Measurements from ENCODE around the gene ACTN4.
"Not testable (repeated sequence)": the region's sequence is repeated elsewhere in the genome, so short reads cannot be mapped to it uniquely, and the experiment has no call there.

Gene ACTN4

GRCh38 chr19:38759590-38760003, 112.1 kb downstream of the ACTN4 start:
- H3K4me3 ChIP-seq: no peak overlapping the region
- H3K9ac ChIP-seq: no peak overlapping the region
- no peak overlapping the region for H3K27ac ChIP-seq
- no peak overlapping the region for H3K4me2 ChIP-seq
- H3K27me3 ChIP-seq: no peaks in the 10 kb centered on the region
- peaks cover 0 to 12% (median 7%) of the 10 kb centered on the region in 10 experiments; a peak in 7 of 20 replicates for H3K4me1 ChIP-seq
- no peaks in the 10 kb centered on the region for H3K36me3 ChIP-seq
- H3K9me3 ChIP-seq (replicated peaks in 1 of 11): 0 out of 22 replicates have a peak, but pooled peaks cover 0 to 4% (median 0%) of the 10 kb centered on the region in 11 experiments
- no peak for TF ChIP-seq Cebpa-rat (IDR thresholded peaks at IDR 0.05)
- H4K20me1 ChIP-seq: no peaks in the 10 kb centered on the region

GRCh38 chr19:38760805-38761517, 113.5 kb downstream of the ACTN4 start:
- not testable (repeated sequence) for H4K20me1 ChIP-seq; H3K36me3 ChIP-seq; H3K4me3 ChIP-seq; H3K9me3 ChIP-seq (replicated peaks in 1 of 11); H3K27ac ChIP-seq; H3K27me3 ChIP-seq; H3K9ac ChIP-seq; H3K4me2 ChIP-seq
- H3K4me1 ChIP-seq: peaks cover 0 to 12% (median 7%) of the 10 kb centered on the region in 10 experiments; a peak in 7 of 20 replicates

GRCh38 chr19:38761884-38762389, 114.5 kb downstream of the ACTN4 start:
- H3K9me3 ChIP-seq (replicated peaks in 1 of 11); H3K4me2 ChIP-seq; H3K27ac ChIP-seq; H3K36me3 ChIP-seq; H3K4me3 ChIP-seq; H3K9ac ChIP-seq; H3K27me3 ChIP-seq; H4K20me1 ChIP-seq: not testable (repeated sequence)
- H3K4me1 ChIP-seq: peaks cover 0 to 12% (median 7%) of the 10 kb centered on the region in 10 experiments; a peak in 7 of 20 replicates

GRCh38 chr19:38763795-38764220, 116.4 kb downstream of the ACTN4 start:
- peaks cover 0 to 15% (median 7%) of the 10 kb centered on the region in 10 experiments; a peak in 10 of 20 replicates for H3K4me1 ChIP-seq
- H3K27ac ChIP-seq: no peak overlapping the region
- no peaks in the 10 kb centered on the region for H3K36me3 ChIP-seq
- H3K4me2 ChIP-seq: no peak overlapping the region
- no peaks in the 10 kb centered on the region for H3K27me3 ChIP-seq
- TF ChIP-seq Cebpa-rat (IDR thresholded peaks at IDR 0.05): no peak
- H3K9me3 ChIP-seq (replicated peaks in 1 of 11): peaks cover 0 to 10% (median 0%) of the 10 kb centered on the region in 11 experiments; a peak in 2 of 22 replicates
- no peak overlapping the region for H3K4me3 ChIP-seq
- no peaks in the 10 kb centered on the region for H4K20me1 ChIP-seq
- no peak overlapping the region for H3K9ac ChIP-seq

- peaks cover 0 to 4% (median 0%) of the 10 kb centered on the region in 11 experiments; a peak in 3 of 22 replicates for H3K27me3 ChIP-seq
- H3K4me3 ChIP-seq: no peak overlapping the region
- TF ChIP-seq Cebpa-rat (IDR thresholded peaks at IDR 0.05): no peak
- no peak overlapping the region for H3K4me2 ChIP-seq
- no peaks in the 10 kb centered on the region for H4K20me1 ChIP-seq
- no peaks in the 10 kb centered on the region for H3K36me3 ChIP-seq
- H3K4me1 ChIP-seq: peaks cover 7 to 28% (median 18%) of the 10 kb centered on the region in 10 experiments; a peak in 19 of 20 replicates
- H3K9ac ChIP-seq: no peak overlapping the region
- peaks cover 0 to 10% (median 0%) of the 10 kb centered on the region in 11 experiments; a peak in 2 of 22 replicates for H3K9me3 ChIP-seq (replicated peaks in 1 of 11)
- no peak overlapping the region for H3K27ac ChIP-seq
Observed at GRCh38 chr19:38765214-38765613, 117.8 kb downstream of the ACTN4 start.

- TF ChIP-seq Cebpa-rat (IDR thresholded peaks at IDR 0.05): no peak
- H3K27ac ChIP-seq: no peak overlapping the region
- peaks cover 0 to 4% (median 0%) of the 10 kb centered on the region in 11 experiments; a peak in 3 of 22 replicates for H3K27me3 ChIP-seq
Observed at GRCh38 chr19:38766276-38767047, 119.0 kb downstream of the ACTN4 start.

GRCh38 chr19:38769635-38770211, 122.3 kb downstream of the ACTN4 start:
- Histone ChIP-seq H3K4me3 (peak overlapping the region; percentile 21 to 64 (median 50)), H3K4me1 (peaks cover 7 to 18% (median 13%) of the 10 kb centered on the region in 10 experiments; a peak in 19 of 20 replicates), H4K20me1 (no peaks in the 10 kb centered on the region), H3K9ac (peak overlapping the region; percentile 74 to 86 (median 80)), H3K36me3 (no peaks in the 10 kb centered on the region), H3K27ac (peak overlapping the region; percentile 58 to 94 (median 87); a peak in 21 of 22 replicates), H3K9me3 (replicated peaks in 1 of 11) (peaks cover 0 to 10% (median 0%) of the 10 kb centered on the region in 11 experiments; a peak in 2 of 22 replicates), H3K4me2 (peak overlapping the region; percentile 63 to 91 (median 79)), H3K27me3 (peaks cover 0 to 4% (median 0%) of the 10 kb centered on the region in 11 experiments; a peak in 3 of 22 replicates)
- TF ChIP-seq Cebpa-rat (IDR thresholded peaks at IDR 0.05): no peak

More at GRCh38 chr19:38766276-38767047, 119.0 kb downstream of the ACTN4 start:
- Histone ChIP-seq H3K36me3 (no peaks in the 10 kb centered on the region), H4K20me1 (no peaks in the 10 kb centered on the region), H3K4me3 (no peak overlapping the region), H3K9ac (no peak overlapping the region), H3K4me1 (peaks cover 7 to 24% (median 18%) of the 10 kb centered on the region in 10 experiments; a peak in 19 of 20 replicates), H3K4me2 (no peak overlapping the region), H3K9me3 (replicated peaks in 1 of 11) (peaks cover 0 to 10% (median 0%) of the 10 kb centered on the region in 11 experiments; a peak in 2 of 22 replicates)

GRCh38 chr19:38770228-38770948, 122.9 kb downstream of the ACTN4 start:
- peak overlapping the region; percentile 74 to 86 (median 80); a peak in 18 of 22 replicates for H3K9ac ChIP-seq
- peak overlapping the region in 9 of 10 experiments; percentile 21 to 64 (median 49); a peak in 14 of 20 replicates for H3K4me3 ChIP-seq
- peak overlapping the region; percentile 63 to 91 (median 79) for H3K4me2 ChIP-seq

GRCh38 chr19:38770949-38771275, 123.5 kb downstream of the ACTN4 start:
- not testable (repeated sequence) for H3K9me3 ChIP-seq (replicated peaks in 1 of 11); H4K20me1 ChIP-seq

More at GRCh38 chr19:38770228-38770948, 122.9 kb downstream of the ACTN4 start:
- Histone ChIP-seq H3K4me1 (peaks cover 7 to 18% (median 13%) of the 10 kb centered on the region in 10 experiments; a peak in 19 of 20 replicates), H3K27ac (peak overlapping the region in 10 of 11 experiments; percentile 83 to 94 (median 88); a peak in 21 of 22 replicates)
- not testable (repeated sequence) for H3K36me3 ChIP-seq; H3K9me3 ChIP-seq (replicated peaks in 1 of 11); H3K27me3 ChIP-seq; H4K20me1 ChIP-seq

GRCh38 chr19:38771569-38771968, 124.1 kb downstream of the ACTN4 start:
- not testable (repeated sequence) for H3K4me3 ChIP-seq; H3K27me3 ChIP-seq; H3K36me3 ChIP-seq; H3K9me3 ChIP-seq (replicated peaks in 1 of 11); H3K4me2 ChIP-seq; H4K20me1 ChIP-seq; H3K9ac ChIP-seq; H3K27ac ChIP-seq
- H3K4me1 ChIP-seq: peaks cover 7 to 18% (median 13%) of the 10 kb centered on the region in 10 experiments; a peak in 19 of 20 replicates

More at GRCh38 chr19:38770949-38771275, 123.5 kb downstream of the ACTN4 start:
- not testable (repeated sequence) for H3K4me3 ChIP-seq, H3K4me2 ChIP-seq, H3K27me3 ChIP-seq, H3K36me3 ChIP-seq, H3K9ac ChIP-seq, H3K27ac ChIP-seq
- H3K4me1 ChIP-seq: peaks cover 7 to 18% (median 13%) of the 10 kb centered on the region in 10 experiments; a peak in 19 of 20 replicates

All from BLaER1 treated with 17β-estradiol and CSF1 and Interleukin-3, amounts not matched to agents 10 nM and 100 nM (cell line).